ENCODE measurements around the gene CCDC60.

CCDC60 gene

DNA sequence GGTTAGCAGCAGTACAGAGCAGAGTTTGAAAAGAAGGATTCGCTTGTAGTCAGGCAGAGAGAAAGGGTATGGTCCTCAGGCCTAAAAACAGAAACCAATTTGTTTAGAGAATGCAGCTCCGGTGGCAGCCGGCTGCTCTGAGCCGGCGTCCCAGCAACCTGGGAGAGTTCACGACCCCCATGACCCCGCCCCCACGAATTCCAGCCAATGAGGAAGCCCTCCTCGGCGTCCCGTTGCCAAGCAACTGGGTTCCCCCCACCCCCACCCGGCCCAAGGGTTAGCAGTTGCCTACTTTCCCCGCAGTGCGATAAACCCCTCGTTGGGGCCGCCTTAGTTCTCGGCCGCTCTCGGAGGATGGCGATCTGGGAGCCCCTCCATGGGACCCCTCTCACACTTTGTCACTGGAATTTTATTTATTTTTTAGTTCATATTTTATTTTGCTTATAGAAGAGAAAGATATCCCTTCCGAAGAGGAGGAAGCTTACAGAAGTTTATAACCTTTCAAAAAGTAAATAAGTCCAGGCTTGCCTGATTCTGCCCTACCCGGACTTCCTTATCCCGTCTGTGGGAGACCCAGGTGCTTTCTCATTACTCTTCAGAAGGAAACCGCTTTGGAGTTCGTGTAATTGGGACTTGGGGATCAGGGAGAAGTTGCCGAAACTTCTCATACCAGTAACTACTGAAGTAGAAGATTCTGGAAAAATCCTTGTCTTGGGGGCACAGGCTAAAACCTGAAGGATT lies at the start of gene CCDC60:
Gene CCDC60 (plus strand): TSS at position 300 of the 741 bp plus-strand sequence. CDS start 448 bp downstream, outside the sequence.
- DNase-seq (ENCODE audit: low spot score): no peak

- DNase-seq (ENCODE audit: low spot score): no peak
Measured at GRCh38 chr12:119288576-119288975, 46.0 kb upstream of the CCDC60 start.

- no peak for DNase-seq (ENCODE audit: low spot score)
Measured at GRCh38 chr12:119292893-119293630, 41.5 kb upstream of the CCDC60 start.

GRCh38 chr12:119294211-119294610 lies 40.3 kb upstream of the CCDC60 start:
- no peak for DNase-seq (ENCODE audit: low spot score)

DNA sequence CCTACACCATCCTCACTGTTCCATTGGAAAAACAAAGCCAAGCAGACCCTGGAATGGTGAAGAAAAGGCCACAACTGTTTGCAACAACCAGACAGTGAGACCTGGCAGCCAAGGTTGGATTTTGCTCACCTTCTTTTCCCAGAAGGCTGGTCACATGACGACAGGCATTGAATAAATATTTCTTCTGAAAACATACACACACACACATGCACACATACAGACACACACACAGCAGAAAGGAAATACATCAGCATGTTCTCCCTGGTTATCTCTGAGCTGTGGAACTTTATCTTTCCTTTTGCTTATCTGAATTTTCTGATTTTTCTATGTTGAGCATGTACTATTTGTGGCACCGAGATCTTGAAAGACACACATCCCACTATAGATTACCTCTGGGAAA lies 38.0 kb upstream of the CCDC60 start:
- no peak for DNase-seq (ENCODE audit: low spot score)

DNA sequence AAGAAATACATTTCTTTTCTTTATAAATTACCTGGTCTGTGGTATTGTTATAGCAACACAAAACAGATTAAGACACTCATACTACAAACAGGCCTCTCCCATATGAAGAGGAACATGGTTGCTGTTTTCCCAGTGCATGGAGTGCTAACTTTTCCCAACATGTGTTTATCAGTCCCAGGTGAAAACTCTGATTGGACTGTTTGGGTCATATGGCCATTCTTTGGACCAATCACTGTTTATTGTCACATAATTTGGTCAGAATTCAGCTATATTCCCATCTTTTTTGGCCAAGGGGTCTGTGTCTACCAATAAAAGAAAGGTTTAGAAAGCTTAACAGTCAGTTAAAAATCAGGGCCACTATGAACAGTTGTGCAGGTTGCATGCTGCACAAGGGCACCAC lies 35.4 kb upstream of the CCDC60 start:
- no peak for DNase-seq (ENCODE audit: low spot score)

GRCh38 chr12:119301379-119301778 lies 33.1 kb upstream of the CCDC60 start:
- no peak for DNase-seq (ENCODE audit: low spot score)

GRCh38 chr12:119302451-119303080 lies 32.0 kb upstream of the CCDC60 start:
- DNase-seq (ENCODE audit: low spot score): peak; percentile 11

DNA sequence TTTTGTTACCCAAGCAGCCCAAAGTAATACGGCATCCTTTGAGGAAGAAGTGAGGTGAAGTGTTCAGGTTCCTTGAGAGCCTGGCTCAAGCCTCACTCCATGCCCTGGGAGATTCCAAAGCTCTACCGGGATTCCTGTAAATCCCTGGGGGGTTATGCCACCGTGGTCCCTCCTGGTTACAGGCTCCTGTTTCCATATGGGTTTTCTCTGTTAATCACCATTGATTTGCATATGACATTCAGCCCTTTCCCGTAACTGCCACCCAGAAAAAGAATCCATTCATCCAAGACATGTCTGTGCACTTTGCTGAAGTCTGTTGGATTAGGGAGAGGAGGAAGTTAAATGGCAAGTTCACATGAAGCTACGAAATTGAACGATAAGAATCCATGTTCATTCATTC lies 27.9 kb upstream of the CCDC60 start:
- DNase-seq (ENCODE audit: low spot score): no peak

DNA sequence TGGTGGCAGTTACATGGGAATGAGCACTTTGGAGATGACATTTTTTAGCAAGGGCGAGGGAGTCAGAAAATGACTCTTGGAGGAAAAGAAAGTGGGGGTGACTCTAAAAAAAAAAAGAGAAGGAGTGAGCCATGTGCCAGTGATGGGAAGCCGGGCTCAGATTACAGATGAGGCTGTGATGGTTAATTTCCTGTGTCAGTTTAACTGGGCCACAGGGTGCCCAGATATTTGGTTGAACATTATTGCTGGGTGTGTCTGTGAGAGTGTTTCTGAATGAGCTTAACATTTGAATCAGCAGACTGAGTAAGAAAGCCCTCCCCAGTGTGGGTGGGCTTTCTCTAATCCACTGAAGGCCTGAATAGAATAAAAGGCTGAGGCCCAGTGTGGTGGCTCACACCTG lies 26.8 kb upstream of the CCDC60 start:
- DNase-seq (ENCODE audit: low spot score): no peak

DNA sequence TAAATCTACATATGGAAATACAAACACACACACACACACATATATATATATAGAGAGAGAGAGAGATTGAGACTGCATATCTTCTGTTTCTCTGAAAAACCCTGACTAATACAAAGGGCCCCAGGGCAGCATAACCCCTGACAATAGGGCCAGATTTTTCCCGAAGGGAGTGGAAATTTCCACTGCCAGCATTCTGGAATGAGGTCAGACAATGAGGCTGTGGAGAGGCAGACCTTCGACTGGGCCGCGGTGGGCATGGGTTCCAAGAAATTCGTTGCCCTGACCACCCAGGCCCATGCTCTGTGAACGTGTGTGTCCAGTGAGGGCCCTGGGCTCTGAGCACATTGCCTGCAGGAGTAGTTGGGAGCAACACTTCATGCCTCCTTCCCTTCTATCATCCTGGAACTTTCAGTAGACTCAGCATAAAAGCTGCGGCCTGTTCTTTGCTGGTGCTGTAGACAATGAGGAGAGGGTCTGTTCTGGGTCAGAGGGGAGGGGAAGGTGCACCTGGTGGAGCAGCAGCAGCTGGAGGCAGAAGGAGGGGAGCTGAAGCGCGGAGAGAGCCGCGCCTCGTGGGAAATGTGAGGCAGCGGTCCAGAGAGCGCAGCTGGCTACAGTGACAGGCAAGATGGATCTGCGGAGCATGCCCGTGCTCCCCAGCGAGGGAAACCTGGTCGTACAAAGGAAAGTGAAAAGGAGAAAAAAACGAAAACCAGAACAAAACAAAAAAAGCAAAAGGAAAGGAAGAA lies 25.6 kb upstream of the CCDC60 start:
- DNase-seq (ENCODE audit: low spot score): no peak

- no peak for DNase-seq (ENCODE audit: low spot score)
Measured at GRCh38 chr12:119311878-119312277, 22.7 kb upstream of the CCDC60 start.

- DNase-seq (ENCODE audit: low spot score): no peak
Measured at GRCh38 chr12:119312904-119313303, 21.6 kb upstream of the CCDC60 start.

GRCh38 chr12:119314290-119314689 lies 20.2 kb upstream of the CCDC60 start:
- no peak for DNase-seq (ENCODE audit: low spot score)

DNA sequence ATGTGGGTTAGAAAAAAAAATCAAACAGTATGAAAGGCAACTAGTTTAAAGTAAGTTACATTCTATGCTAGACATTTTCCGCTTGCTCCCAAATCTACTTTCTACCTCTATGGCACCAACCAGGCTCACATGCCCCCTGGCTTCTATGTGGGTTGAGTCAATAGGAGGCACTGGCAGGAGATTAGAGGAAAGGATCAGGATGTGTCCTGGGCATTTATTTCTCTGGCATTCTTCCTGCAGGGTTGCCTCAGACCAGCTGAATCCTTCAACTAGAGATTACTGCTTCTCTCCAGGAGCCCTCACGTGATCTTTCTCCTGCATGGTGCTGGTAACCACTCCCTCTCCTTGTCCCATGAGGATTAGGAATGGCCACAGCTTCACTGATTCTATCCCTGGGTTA lies 14.9 kb upstream of the CCDC60 start:
- DNase-seq (ENCODE audit: low spot score): no peak

- DNase-seq (ENCODE audit: low spot score): no peak
Measured at GRCh38 chr12:119320678-119321077, 13.9 kb upstream of the CCDC60 start.

DNA sequence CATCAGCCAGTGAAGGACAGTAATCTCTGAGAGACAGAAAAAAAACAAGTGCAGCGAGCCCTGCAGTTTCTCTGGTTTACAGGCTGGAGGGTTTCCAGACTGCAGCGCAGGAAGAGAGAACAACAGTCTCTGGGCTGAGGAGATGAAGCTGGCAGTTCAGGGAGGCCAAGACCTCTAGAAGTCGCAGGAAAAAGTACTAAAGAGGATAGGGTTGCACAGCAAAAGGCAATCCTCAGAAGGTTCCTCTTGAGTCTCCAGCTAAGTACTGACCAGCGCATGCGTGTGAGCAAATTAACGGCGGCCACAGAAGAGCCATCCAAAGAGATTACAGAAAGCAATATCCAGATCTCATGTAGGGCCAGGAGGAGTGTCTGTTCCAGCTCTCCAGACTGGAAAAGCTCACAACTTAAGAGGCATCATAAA lies 12.2 kb upstream of the CCDC60 start:
- no peak for DNase-seq (ENCODE audit: low spot score)

- no peak for DNase-seq (ENCODE audit: low spot score)
Measured at GRCh38 chr12:119325813-119326212, 8.7 kb upstream of the CCDC60 start.

DNA sequence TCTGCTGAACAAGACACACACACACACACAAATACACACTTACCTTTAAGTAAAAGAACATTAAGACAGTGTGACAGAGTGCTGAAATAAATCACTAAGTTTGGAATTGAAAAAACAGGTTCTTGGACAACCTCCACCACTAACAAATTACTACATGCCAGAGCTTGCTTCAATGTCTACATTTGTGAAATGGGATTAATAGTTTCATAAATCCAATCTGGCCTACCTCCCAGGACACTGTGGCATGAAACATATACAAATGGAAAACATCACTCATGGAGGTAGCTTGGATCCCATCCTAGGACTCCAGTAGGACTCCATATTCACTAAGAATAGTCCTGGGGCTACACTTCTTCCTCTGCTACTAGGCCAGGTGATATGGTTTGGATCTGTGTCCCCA lies 8.2 kb upstream of the CCDC60 start:
- DNase-seq (ENCODE audit: low spot score): no peak

GRCh38 chr12:119327471-119327870 lies 7.1 kb upstream of the CCDC60 start:
- no peak for DNase-seq (ENCODE audit: low spot score)

DNA sequence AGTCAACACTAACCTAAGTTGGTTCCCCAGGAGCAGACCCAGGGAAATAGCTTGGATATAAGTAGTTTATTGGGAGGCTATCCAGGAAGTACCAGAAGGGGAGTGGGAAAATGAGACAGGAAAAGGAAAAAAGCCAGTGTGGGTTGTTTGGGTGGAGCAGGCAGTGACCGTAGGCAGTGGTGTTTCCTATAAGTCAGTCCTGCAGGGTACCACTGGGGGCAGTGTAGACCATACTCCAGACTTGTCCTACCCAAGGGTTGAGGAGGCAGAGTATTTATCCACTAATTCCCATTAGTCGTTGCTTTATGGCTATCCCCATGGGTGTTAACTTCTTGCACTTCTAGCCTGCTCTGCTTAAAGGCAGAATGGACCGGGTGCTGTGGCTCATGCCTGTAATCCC lies 6.4 kb upstream of the CCDC60 start:
- DNase-seq (ENCODE audit: low spot score): no peak

DNA sequence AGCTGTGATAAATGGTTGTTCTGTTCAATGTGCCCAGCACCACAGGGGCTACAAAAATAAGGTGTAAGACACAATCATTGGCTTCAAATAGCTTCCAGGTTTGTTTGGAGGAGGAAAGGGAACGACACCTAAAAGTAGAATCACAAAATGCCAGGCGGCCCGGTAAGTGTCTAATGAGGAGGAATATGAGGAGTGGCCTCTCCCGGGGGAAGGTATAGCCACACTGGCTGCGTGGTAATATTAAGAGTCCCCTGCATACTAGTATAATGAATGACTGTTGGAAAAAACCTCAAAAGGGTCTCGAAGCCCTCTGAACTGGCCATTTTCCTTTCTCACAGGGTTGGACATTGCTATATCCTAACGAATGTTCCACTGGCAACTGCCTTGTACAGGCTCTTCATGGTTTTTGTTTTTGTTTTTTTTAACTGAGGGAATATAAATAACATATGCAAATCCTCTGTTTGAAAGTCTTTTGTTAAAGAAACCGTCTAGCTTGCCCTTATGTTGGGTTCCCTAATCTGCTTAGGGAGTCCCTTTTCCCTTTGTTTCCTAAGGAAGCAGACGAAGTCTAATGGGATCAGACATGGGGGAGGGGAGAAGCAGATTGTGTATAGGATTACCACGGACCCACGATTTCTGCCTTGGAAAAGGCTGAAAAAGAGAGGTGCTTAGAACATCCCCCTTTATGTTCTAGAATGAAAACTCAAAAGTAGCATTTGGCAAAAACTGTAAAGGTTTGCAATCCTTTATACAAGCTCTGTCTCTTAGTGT lies 4.2 kb downstream of the CCDC60 start:
- no peak for DNase-seq (ENCODE audit: low spot score)

Measured in globus pallidus (tissue), 1 donor.